Stimulated activated CD8-positive, alpha-beta memory T cell treated with anti-CD3 and anti-CD28 coated beads, Interleukin-12 subunit alpha, Interleukin-12 subunit beta, amount 100 ng/mL, for 4 hours (primary cell): ENCODE measurements around the gene DLX3.

ENCODE experiments used
- DNase-seq: peaks from one replicate; pipeline ENCODE4 v3.0.0-alpha.2; 2020; ENCODE audit warnings: low read depth

Gene DLX3

GRCh38 chr17:49992191-49992932, 2.7 kb downstream of the DLX3 start:
- no peak for DNase-seq

GRCh38 chr17:49991409-49991808, 3.6 kb downstream of the DLX3 start:
- DNase-seq = no peak

- no peak for DNase-seq
These were observed 4.1 kb downstream of the DLX3 start for GRCh38 chr17:49990921-49991320.

- no peak for DNase-seq
These were observed 4.7 kb downstream of the DLX3 start for GRCh38 chr17:49990331-49990730.

- no peak for DNase-seq
These were observed 5.5 kb downstream of the DLX3 start for GRCh38 chr17:49989518-49989880.

GRCh38 chr17:49987681-49988441, 7.2 kb downstream of the DLX3 start:
- no peak for DNase-seq

- no peak for DNase-seq
These were observed 7.8 kb downstream of the DLX3 start for GRCh38 chr17:49987290-49987585.

GRCh38 chr17:49986396-49987289, 8.4 kb downstream of the DLX3 start:
- no peak for DNase-seq

- DNase-seq = no peak
These were observed 9.6 kb downstream of the DLX3 start for GRCh38 chr17:49985310-49985990.

- DNase-seq = no peak
These were observed 10.2 kb downstream of the DLX3 start for GRCh38 chr17:49984776-49985175.

GRCh38 chr17:49984283-49984682, 10.7 kb downstream of the DLX3 start:
- DNase-seq = no peak

GRCh38 chr17:49980703-49981197, 14.3 kb downstream of the DLX3 start:
- no peak for DNase-seq

- no peak for DNase-seq
These were observed 15.1 kb downstream of the DLX3 start for GRCh38 chr17:49979748-49980479.

GRCh38 chr17:49978501-49978900, 16.5 kb downstream of the DLX3 start:
- DNase-seq = no peak

GRCh38 chr17:49977463-49978389, 17.3 kb downstream of the DLX3 start:
- DNase-seq = no peak

GRCh38 chr17:49976828-49977202, 18.2 kb downstream of the DLX3 start:
- no peak for DNase-seq

GRCh38 chr17:49976163-49976827, 18.7 kb downstream of the DLX3 start:
- DNase-seq = no peak

GRCh38 chr17:49975531-49975930, 19.5 kb downstream of the DLX3 start:
- DNase-seq = no peak

GRCh38 chr17:49973271-49973615, 21.8 kb downstream of the DLX3 start:
- DNase-seq = no peak
